Loucy (cell line): Measurements from ENCODE around the gene BRPF3.

ENCODE experiments used
- H2AFZ ChIP-seq: fragments of 200-600 bp; sonication (generic); 2 replicates; pipeline ENCODE4 v1.6.0; 2016; ENCODE audit warnings: antibody characterized with exemption, mild to moderate bottlenecking, low read length, moderate library complexity
- H3F3A ChIP-seq: fragments of 200-600 bp; 2 replicates; pipeline ENCODE4 v1.6.0; 2016; ENCODE audit warnings: antibody characterized with exemption, low read depth, mild to moderate bottlenecking
- H3K27me3 ChIP-seq: fragments of 200-600 bp; sonication (generic); 2 replicates; pipeline ENCODE4 v1.6.1; 2014; ENCODE audit warnings: low read length, mild to moderate bottlenecking; ENCODE audit not compliant: insufficient read depth, poor library complexity, severe bottlenecking
- H3K36me3 ChIP-seq: fragments of 200-600 bp; sonication (generic); 2 replicates; pipeline ENCODE4 v1.6.1; 2016; ENCODE audit warnings: low read length; ENCODE audit not compliant: insufficient read depth
- H3K4me1 ChIP-seq: fragments of 200-600 bp; sonication (generic); 2 replicates; pipeline ENCODE4 v1.5.1; 2014; ENCODE audit warnings: low read length, mild to moderate bottlenecking; ENCODE audit not compliant: insufficient read depth, poor library complexity, severe bottlenecking
- H3K4me2 ChIP-seq: fragments of 200-600 bp; sonication (generic); 2 replicates; pipeline ENCODE4 v1.6.0; 2014; ENCODE audit warnings: antibody characterized with exemption, low read length, low read depth, mild to moderate bottlenecking; ENCODE audit not compliant: poor library complexity, severe bottlenecking
- H3K4me3 ChIP-seq: fragments of 200-600 bp; sonication (generic); 2 replicates; pipeline ENCODE4 v1.5.1; 2014; ENCODE audit warnings: low read length, mild to moderate bottlenecking, mixed read lengths; ENCODE audit not compliant: poor library complexity, severe bottlenecking
- H3K79me2 ChIP-seq: fragments of 200-600 bp; sonication (generic); 2 replicates; pipeline ENCODE4 v1.6.1; 2014; ENCODE audit warnings: low read length; ENCODE audit not compliant: insufficient read depth
- H3K9ac ChIP-seq: fragments of 200-600 bp; sonication (generic); 2 replicates; pipeline ENCODE4 v1.6.0; 2014; ENCODE audit warnings: mild to moderate bottlenecking, low read depth, low read length, moderate library complexity; ENCODE audit not compliant: poor library complexity, severe bottlenecking
- H3K9me2 ChIP-seq: fragments of 200-600 bp; sonication (generic); replicated peaks from 2 replicates; pipeline ENCODE4 v1.6.1; 2016; ENCODE audit warnings: low read depth, low read length, mixed read lengths
- H3K9me3 ChIP-seq: fragments of 200-600 bp; sonication (generic); 2 replicates; pipeline ENCODE4 v1.6.1; 2014; ENCODE audit warnings: mild to moderate bottlenecking, antibody characterized with exemption, low read length, low read depth; ENCODE audit not compliant: insufficient read depth
- H4K20me1 ChIP-seq: fragments of 200-600 bp; sonication (generic); 2 replicates; pipeline ENCODE4 v1.6.0; 2014; ENCODE audit warnings: antibody characterized with exemption, low read length, mild to moderate bottlenecking; ENCODE audit not compliant: insufficient read depth, poor library complexity, severe bottlenecking
- CTCF ChIP-seq: fragments of 200-600 bp; sonication (generic); conservative IDR thresholded peaks from 2 replicates; pipeline ENCODE4 v1.5.1; 2014; ENCODE audit warnings: mild to moderate bottlenecking, antibody characterized with exemption, low read length
- EZH2phosphoT487 ChIP-seq: fragments of 200-600 bp; IDR thresholded peaks from 2 replicates; pipeline ENCODE4 v1.6.1; 2018; ENCODE audit warnings: antibody characterized with exemption, mild to moderate bottlenecking, moderate library complexity, borderline replicate concordance

The BRPF3 gene

GRCh38 chr6:36268478-36269275 lies 72.1 kb downstream of the BRPF3 start:
- Histone ChIP-seq H3K9ac (no peak overlapping the region), H3K4me3 (no peak overlapping the region), H2AFZ (no peak overlapping the region), H3K4me1 (no peaks in the 10 kb centered on the region), H3K36me3 (no peaks in the 10 kb centered on the region), H3K9me3 (0 out of 2 replicates have a peak, but pooled peaks cover 4% of the 10 kb centered on the region), H3K79me2 (no peaks in the 10 kb centered on the region), H3K4me2 (no peak overlapping the region), H3F3A (no peaks in the 10 kb centered on the region), H4K20me1 (no peaks in the 10 kb centered on the region), H3K9me2 (no peaks in the 10 kb centered on the region), H3K27me3 (no peaks in the 10 kb centered on the region)
- no peak for TF ChIP-seq EZH2phosphoT487
- TF ChIP-seq CTCF = no peak

GRCh38 chr6:36269834-36270705 lies 73.5 kb downstream of the BRPF3 start, which contains the start of gene PNPLA1:
TSS of gene PNPLA1 (plus strand) at chr6:36270060. CDS start at chr6:36270460, 400 bp downstream.
- no peak within 1 kb of the TSS for H3K9ac ChIP-seq
- H3K9me2 ChIP-seq = no peaks in the 10 kb centered on the region
- H3K4me1 ChIP-seq = no peaks in the 10 kb centered on the region
- no peaks in the 10 kb centered on the region for H4K20me1 ChIP-seq
- no peaks in the 10 kb centered on the region for H3K36me3 ChIP-seq
- no peak within 1 kb of the TSS for H3K4me2 ChIP-seq
- H3K79me2 ChIP-seq = no peaks in the 10 kb centered on the region
- 0 out of 2 replicates have a peak, but pooled peaks cover 4% of the 10 kb centered on the region for H3K9me3 ChIP-seq
- no peak within 1 kb of the TSS for H2AFZ ChIP-seq
- H3K27me3 ChIP-seq = no peaks in the 10 kb centered on the region
- no peak within 1 kb of the TSS for H3K4me3 ChIP-seq
- H3F3A ChIP-seq = no peaks in the 10 kb centered on the region
- TF ChIP-seq CTCF (no peak), EZH2phosphoT487 (no peak)

- Histone ChIP-seq H3K4me2 (no peak overlapping the region), H2AFZ (no peak overlapping the region), H3K9me3 (no peaks in the 10 kb centered on the region), H3K4me1 (no peaks in the 10 kb centered on the region), H3K9ac (no peak overlapping the region), H3K36me3 (no peaks in the 10 kb centered on the region), H3K4me3 (no peak overlapping the region), H3K9me2 (no peaks in the 10 kb centered on the region), H3K79me2 (no peaks in the 10 kb centered on the region), H4K20me1 (no peaks in the 10 kb centered on the region), H3K27me3 (no peaks in the 10 kb centered on the region), H3F3A (no peaks in the 10 kb centered on the region)
- TF ChIP-seq EZH2phosphoT487 (no peak), CTCF (no peak)
Observed at GRCh38 chr6:36272234-36272633, 75.7 kb downstream of the BRPF3 start.
